Colon (tissue), 2 donors: ENCODE measurements around the gene NPAS2.

Experiments used
- FAIRE-seq: peaks from 2 replicates; lab custom pipeline; 2012; peaks lifted over from hg19 to GRCh38; lab: Jason Lieb, UNC
- donor health status: control.
- donor health status: control.

The NPAS2 gene

GRCh38 chr2:100882645-100883613 lies 63.0 kb downstream of the NPAS2 start:
- FAIRE-seq: no peak

GRCh38 chr2:100884145-100884621 lies 64.2 kb downstream of the NPAS2 start:
- no peak for FAIRE-seq

GRCh38 chr2:100886085-100886484 lies 66.1 kb downstream of the NPAS2 start:
- FAIRE-seq: no peak

- no peak for FAIRE-seq
These were observed 67.2 kb downstream of the NPAS2 start for GRCh38 chr2:100887039-100887578.

- FAIRE-seq: no peak
These were observed 68.0 kb downstream of the NPAS2 start for GRCh38 chr2:100887713-100888495.

GRCh38 chr2:100888601-100889000 lies 68.7 kb downstream of the NPAS2 start:
- FAIRE-seq: no peak

- FAIRE-seq: no peak
These were observed 69.3 kb downstream of the NPAS2 start for GRCh38 chr2:100889286-100889685.

- FAIRE-seq: no peak
These were observed 72.1 kb downstream of the NPAS2 start for GRCh38 chr2:100891906-100892642.

- FAIRE-seq: no peak
These were observed 73.6 kb downstream of the NPAS2 start for GRCh38 chr2:100893392-100894104.

GRCh38 chr2:100894105-100894795 lies 74.3 kb downstream of the NPAS2 start:
- no peak for FAIRE-seq

- FAIRE-seq: no peak
These were observed 74.8 kb downstream of the NPAS2 start for GRCh38 chr2:100894796-100895156.

- FAIRE-seq: no peak
These were observed 75.5 kb downstream of the NPAS2 start for GRCh38 chr2:100895402-100895801.

GRCh38 chr2:100895934-100896685 lies 76.2 kb downstream of the NPAS2 start:
- no peak for FAIRE-seq

- FAIRE-seq: no peak
These were observed 78.2 kb downstream of the NPAS2 start for GRCh38 chr2:100898035-100898665.

- FAIRE-seq: no peak
These were observed 80.3 kb downstream of the NPAS2 start for GRCh38 chr2:100900156-100900795.

- FAIRE-seq: no peak
These were observed 83.0 kb downstream of the NPAS2 start for GRCh38 chr2:100902817-100903405.

- FAIRE-seq: no peak
These were observed 83.8 kb downstream of the NPAS2 start for GRCh38 chr2:100903534-100904258.
